IMR-90 (cell line): Measurements from ENCODE around the gene ZNF580.

ENCODE experiments used
- BHLHE40 ChIP-seq: fragments of 150-350 bp; IDR thresholded peaks from 2 replicates; pipeline ENCODE4 v1.6.1; 2016; ENCODE audit warnings: mild to moderate bottlenecking, low read depth, low read length
- CEBPB ChIP-seq: IDR thresholded peaks from 2 replicates; pipeline ENCODE4 v1.6.1; 2012; ENCODE audit warnings: low read depth, low read length, improper control_type of control experiment
- CHD1 ChIP-seq: IDR thresholded peaks from 2 replicates; pipeline ENCODE4 v1.6.1; 2012; ENCODE audit warnings: low read depth, low read length, improper control_type of control experiment
- FOS ChIP-seq: fragments of 150-350 bp; IDR thresholded peaks from 2 replicates; pipeline ENCODE4 v1.6.1; 2016; ENCODE audit warnings: low read depth, low read length
- MAZ ChIP-seq: IDR thresholded peaks from 2 replicates; pipeline ENCODE4 v1.6.1; 2012; ENCODE audit warnings: low read depth, mild to moderate bottlenecking, low read length, improper control_type of control experiment, moderate library complexity, borderline replicate concordance
- MXI1 ChIP-seq: IDR thresholded peaks from 2 replicates; pipeline ENCODE4 v1.6.1; 2012; ENCODE audit warnings: low read depth, mild to moderate bottlenecking, low read length, moderate library complexity, borderline replicate concordance
- NFE2L2 ChIP-seq: fragments of 150-350 bp; IDR thresholded peaks from 2 replicates; pipeline ENCODE4 v1.6.1; 2016; ENCODE audit warnings: low read depth, mild to moderate bottlenecking, low read length
- POLR2A ChIP-seq: IDR thresholded peaks from 2 replicates; pipeline ENCODE4 v1.6.1; 2012; ENCODE audit warnings: mild to moderate bottlenecking, low read depth, low read length
- RAD21 ChIP-seq: IDR thresholded peaks from 2 replicates; pipeline ENCODE4 v1.6.1; 2012; ENCODE audit warnings: low read length, improper control_type of control experiment
- RFX5 ChIP-seq: IDR thresholded peaks from 2 replicates; pipeline ENCODE4 v1.8.0; 2012; ENCODE audit warnings: low read depth, mild to moderate bottlenecking, low read length, moderate library complexity
- SMC3 ChIP-seq: fragments of 150-350 bp; IDR thresholded peaks from 2 replicates; pipeline ENCODE4 v1.6.1; 2016; ENCODE audit warnings: low read depth, mild to moderate bottlenecking, antibody characterized with exemption, low read length, moderate library complexity
- TF ChIP-seq, protein P1 (sequence below): conservative IDR thresholded peaks from 2 replicates; pipeline ENCODE4 v1.5.1; 2012; ENCODE audit warnings: mild to moderate bottlenecking, low read depth, low read length, improper control_type of control experiment
- TF ChIP-seq, protein P2 (sequence below): fragments of 150-350 bp; IDR thresholded peaks from 2 replicates; pipeline ENCODE4 v1.6.1; 2017; ENCODE audit warnings: mild to moderate bottlenecking, antibody characterized with exemption, low read length, low read depth
- TF ChIP-seq, protein P3 (sequence below): fragments of 150-350 bp; IDR thresholded peaks from 2 replicates; pipeline ENCODE4 v1.6.1; 2016; ENCODE audit warnings: low read depth, mild to moderate bottlenecking, low read length, moderate library complexity, borderline replicate concordance

DNA sequence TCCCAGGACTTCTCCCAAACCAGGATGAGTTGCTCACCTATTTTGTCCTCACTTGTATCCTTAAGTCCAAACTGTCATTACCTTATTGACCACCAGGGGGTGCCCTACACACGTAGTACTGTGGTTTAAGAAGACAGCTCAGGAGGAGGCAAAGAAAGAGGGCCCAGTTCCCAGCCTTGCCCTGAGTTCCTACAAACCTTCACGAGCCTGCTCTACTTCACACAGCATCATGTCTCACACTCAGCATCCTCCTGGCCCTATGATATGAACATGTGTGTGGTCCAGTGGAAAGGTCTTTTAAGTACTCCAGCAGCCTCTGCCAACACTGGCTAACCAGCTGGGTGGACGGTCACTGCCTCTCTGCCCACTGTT is 8.4 kb upstream of the ZNF580 start:
- TF ChIP-seq POLR2A (0 out of 2 replicates have a peak, but pooled peaks have one; percentile 42), RAD21 (peak; percentile 79), BHLHE40 (no peak), CHD1 (no peak), SMC3 (peak; percentile 69), CEBPB (no peak), MXI1 (no peak), RFX5 (peak; percentile 35; the same call in 1 of the 2 replicates), FOS (no peak), NFE2L2 (no peak), MAZ (peak; percentile 29; the same call in 1 of the 2 replicates)
- TF ChIP-seq, protein P1, sequence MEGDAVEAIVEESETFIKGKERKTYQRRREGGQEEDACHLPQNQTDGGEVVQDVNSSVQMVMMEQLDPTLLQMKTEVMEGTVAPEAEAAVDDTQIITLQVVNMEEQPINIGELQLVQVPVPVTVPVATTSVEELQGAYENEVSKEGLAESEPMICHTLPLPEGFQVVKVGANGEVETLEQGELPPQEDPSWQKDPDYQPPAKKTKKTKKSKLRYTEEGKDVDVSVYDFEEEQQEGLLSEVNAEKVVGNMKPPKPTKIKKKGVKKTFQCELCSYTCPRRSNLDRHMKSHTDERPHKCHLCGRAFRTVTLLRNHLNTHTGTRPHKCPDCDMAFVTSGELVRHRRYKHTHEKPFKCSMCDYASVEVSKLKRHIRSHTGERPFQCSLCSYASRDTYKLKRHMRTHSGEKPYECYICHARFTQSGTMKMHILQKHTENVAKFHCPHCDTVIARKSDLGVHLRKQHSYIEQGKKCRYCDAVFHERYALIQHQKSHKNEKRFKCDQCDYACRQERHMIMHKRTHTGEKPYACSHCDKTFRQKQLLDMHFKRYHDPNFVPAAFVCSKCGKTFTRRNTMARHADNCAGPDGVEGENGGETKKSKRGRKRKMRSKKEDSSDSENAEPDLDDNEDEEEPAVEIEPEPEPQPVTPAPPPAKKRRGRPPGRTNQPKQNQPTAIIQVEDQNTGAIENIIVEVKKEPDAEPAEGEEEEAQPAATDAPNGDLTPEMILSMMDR = peak; percentile 85
- TF ChIP-seq, protein P2, sequence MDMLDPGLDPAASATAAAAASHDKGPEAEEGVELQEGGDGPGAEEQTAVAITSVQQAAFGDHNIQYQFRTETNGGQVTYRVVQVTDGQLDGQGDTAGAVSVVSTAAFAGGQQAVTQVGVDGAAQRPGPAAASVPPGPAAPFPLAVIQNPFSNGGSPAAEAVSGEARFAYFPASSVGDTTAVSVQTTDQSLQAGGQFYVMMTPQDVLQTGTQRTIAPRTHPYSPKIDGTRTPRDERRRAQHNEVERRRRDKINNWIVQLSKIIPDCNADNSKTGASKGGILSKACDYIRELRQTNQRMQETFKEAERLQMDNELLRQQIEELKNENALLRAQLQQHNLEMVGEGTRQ = no peak
- TF ChIP-seq, protein P3, sequence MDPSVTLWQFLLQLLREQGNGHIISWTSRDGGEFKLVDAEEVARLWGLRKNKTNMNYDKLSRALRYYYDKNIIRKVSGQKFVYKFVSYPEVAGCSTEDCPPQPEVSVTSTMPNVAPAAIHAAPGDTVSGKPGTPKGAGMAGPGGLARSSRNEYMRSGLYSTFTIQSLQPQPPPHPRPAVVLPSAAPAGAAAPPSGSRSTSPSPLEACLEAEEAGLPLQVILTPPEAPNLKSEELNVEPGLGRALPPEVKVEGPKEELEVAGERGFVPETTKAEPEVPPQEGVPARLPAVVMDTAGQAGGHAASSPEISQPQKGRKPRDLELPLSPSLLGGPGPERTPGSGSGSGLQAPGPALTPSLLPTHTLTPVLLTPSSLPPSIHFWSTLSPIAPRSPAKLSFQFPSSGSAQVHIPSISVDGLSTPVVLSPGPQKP = no peak
